HG03457 (cell line): Measurements from ENCODE around the gene TRIM44.
"Not testable (repeated sequence)": the region's sequence is repeated elsewhere in the genome, so short reads cannot be mapped to it uniquely, and the experiment has no call there.

ENCODE experiments used
- ATAC-seq: cut with Tn5 transposase; IDR thresholded peaks from one replicate; pipeline ENCODE4 v1.9.1; 2021; ENCODE audit warnings: moderate number of reproducible peaks; ENCODE audit not compliant: unreplicated experiment

TRIM44 gene

GRCh38 chr11:35846874-35847273 is 184.3 kb downstream of the TRIM44 start:
- ATAC-seq, result no peak

- no peak for ATAC-seq
Measured at GRCh38 chr11:35847473-35847872, 184.9 kb downstream of the TRIM44 start.

- no peak for ATAC-seq
Measured at GRCh38 chr11:35848616-35849015, 186.0 kb downstream of the TRIM44 start.

- no peak for ATAC-seq
Measured at GRCh38 chr11:35850191-35850590, 187.6 kb downstream of the TRIM44 start.

DNA sequence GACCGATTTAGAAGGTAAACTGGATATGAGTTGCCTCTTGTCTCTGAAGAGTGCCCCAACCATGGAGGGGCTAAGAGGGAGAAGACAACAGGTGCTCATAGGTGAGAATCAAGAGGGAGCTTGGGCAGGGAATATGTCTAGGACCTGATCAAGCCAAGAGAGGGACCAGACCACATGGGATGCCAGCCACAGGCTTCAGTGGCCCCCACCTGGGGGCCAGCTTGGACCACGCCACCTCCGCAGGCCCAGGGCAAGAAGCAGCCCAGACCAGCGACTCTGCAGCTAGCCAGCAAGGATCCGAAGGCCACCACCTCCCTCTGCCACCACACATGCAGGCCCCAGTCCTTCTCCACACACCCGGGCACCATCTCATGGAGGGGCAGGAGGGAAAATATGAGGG is 188.8 kb downstream of the TRIM44 start:
- no peak for ATAC-seq

DNA sequence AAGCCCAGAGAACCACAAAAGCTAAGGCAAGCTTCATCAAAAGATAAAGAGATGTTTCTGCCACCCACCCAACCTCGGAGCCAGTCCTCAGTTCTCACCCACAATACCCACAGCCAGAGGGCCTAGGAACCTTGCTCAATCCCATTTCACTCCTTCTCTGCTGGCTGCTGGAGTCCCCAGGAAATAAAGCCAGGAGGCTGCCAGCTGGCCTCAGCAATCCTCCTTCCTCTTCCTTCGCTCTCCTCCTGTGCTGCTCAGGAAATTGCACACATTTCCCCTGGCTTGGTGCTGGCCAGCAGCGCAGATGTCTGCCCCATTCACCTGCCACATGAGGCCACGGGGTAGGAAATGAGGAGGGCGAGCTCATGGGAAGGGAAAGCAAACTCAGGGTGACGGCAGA is 189.5 kb downstream of the TRIM44 start:
- ATAC-seq, result no peak

DNA sequence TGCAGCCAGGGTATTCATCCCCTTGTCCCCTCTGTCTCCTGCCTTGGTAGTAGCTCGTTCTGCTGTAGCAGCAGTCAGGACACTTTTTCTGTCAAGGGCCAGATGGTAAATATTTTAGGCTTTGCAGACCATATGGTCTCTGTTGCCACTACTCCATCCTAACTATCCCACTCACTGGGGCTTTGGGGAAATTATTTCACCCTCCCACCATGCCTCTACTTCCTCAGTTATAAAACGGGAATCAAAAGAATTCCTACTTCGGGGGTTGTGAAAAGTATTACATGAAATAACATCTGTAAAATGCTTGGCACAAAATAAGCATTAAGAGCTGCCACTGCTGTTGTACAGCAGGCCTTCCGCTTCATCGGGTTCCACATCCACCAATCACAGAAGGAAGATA is 191.4 kb downstream of the TRIM44 start:
- no peak for ATAC-seq

- ATAC-seq, result no peak
Measured at GRCh38 chr11:35855671-35856070, 193.1 kb downstream of the TRIM44 start.

DNA sequence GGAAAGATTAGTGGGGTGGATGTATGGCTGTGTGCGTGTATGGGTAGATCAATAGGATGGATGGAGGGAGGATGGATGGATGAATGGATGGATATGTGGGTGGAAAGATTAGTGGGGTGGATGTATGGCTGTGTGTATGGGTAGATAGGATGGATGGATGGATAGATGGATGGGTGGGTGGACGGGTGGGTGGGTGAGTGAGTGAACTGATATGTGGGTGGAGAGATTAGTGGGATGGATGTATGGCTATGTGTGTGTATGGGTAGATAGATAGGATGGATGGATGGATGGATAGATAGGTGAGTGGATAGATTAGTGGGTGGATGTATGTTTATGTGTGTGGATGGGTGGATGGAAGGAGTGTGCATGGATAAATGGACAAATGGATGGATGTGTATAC is 193.7 kb downstream of the TRIM44 start:
- ATAC-seq, result no peak

- no peak for ATAC-seq
Measured at GRCh38 chr11:35856756-35857155, 194.2 kb downstream of the TRIM44 start.

DNA sequence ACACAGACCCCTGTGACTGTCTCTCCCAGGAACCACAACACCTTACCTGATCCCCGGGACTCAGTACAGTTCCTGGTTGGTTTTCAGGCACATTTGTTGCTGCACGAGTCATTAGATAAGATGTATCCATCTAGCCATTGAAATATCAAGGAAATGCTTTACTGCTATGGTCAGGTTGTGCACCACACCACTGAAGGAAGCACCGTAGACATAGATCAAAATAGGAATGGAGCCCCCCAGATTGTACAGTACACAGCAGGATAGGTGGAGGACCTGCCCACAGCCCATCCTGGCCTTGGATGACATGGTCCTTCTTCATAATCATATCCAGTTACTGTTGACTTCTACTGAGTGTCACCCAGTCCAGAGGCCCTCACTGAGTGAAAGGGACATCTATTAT is 195.3 kb downstream of the TRIM44 start:
- ATAC-seq, result no peak

- ATAC-seq, result no peak
Measured at GRCh38 chr11:35859301-35859700, 196.7 kb downstream of the TRIM44 start.

- ATAC-seq, result not testable (repeated sequence)
Measured at GRCh38 chr11:35860194-35860593, 197.6 kb downstream of the TRIM44 start.

DNA sequence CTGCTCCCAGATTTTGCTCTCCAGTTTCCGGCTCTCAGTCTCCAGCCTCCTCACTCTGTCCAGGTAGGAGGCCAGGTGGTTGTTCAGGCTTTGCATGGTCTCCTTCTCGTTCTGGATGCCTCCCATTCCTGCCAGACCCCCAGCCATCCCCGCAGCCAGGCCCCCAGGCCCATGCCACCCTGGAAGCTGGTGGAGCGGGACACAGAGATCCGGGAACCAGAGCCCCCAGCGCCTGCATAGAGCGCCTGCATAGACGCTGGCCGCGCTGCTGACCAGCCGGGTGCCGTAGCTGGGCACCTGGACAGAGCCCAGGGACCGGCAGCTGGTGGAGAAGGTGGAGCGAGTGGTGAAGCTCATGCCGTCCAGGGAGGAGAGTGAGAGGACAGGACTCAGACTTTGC is 198.6 kb downstream of the TRIM44 start:
- no peak for ATAC-seq

- no peak for ATAC-seq
Measured at GRCh38 chr11:35862666-35863065, 200.1 kb downstream of the TRIM44 start.

GRCh38 chr11:35864131-35864530 is 201.6 kb downstream of the TRIM44 start:
- no peak for ATAC-seq

DNA sequence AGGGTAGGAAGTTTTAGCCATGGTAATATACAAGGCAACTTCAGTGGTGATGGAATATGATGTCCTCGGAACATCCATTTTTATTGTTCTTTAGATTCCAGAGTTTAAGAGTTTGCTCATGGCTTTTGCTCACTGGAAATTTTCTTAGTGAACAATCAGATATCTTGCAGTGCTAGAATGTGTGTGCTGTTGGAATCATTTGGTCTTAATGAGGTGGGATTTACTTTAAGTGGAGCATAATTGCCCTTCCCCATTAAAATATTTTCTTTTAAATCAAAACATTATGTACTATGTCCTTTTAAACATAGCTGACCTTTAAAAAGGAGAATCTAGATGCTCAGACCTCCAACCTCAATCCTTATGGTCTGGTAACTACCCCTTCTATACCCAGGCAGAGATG is 204.0 kb downstream of the TRIM44 start:
- no peak for ATAC-seq
